Endodermal cell (in vitro differentiated cells): ENCODE results near the gene LPIN3. TPM values are rescaled to one million over a fixed set of nuclear protein-coding genes. Genes with fewer than 3 reads are reported as not detected.

Source experiments
- DNase-seq: peaks from one replicate; pipeline ENCODE4 v3.0.0-alpha.2; 2017
- H3K27ac ChIP-seq: 2 replicates; pipeline ENCODE4 v1.5.1; 2013; ENCODE audit warnings: mild to moderate bottlenecking, low read depth, low read length, moderate library complexity
- H3K27me3 ChIP-seq: 2 replicates; pipeline ENCODE4 v1.6.1; 2013; ENCODE audit warnings: mild to moderate bottlenecking, low read length, moderate library complexity; ENCODE audit not compliant: insufficient read depth, control insufficient read depth, poor library complexity, severe bottlenecking
- H3K36me3 ChIP-seq: 2 replicates; pipeline ENCODE4 v1.7.0; 2013; ENCODE audit warnings: mild to moderate bottlenecking, low read length, moderate library complexity; ENCODE audit not compliant: control insufficient read depth, insufficient read depth
- H3K4me1 ChIP-seq: one replicate; pipeline ENCODE4 v1.7.0; 2013; ENCODE audit warnings: low read length; ENCODE audit not compliant: control insufficient read depth, insufficient read depth
- H3K4me3 ChIP-seq: 2 replicates; pipeline ENCODE4 v1.5.1; 2013; ENCODE audit warnings: mild to moderate bottlenecking, low read length, moderate library complexity
- H3K9ac ChIP-seq: 2 replicates; pipeline ENCODE4 v1.6.1; 2013; ENCODE audit warnings: mild to moderate bottlenecking, low read length, moderate library complexity; ENCODE audit not compliant: poor library complexity, severe bottlenecking; ENCODE audit errors: extremely low read depth
- H3K9me3 ChIP-seq: 2 replicates; pipeline ENCODE4 v1.6.1; 2013; ENCODE audit warnings: mild to moderate bottlenecking, low read length, moderate library complexity; ENCODE audit not compliant: control insufficient read depth
- H3K27ac Mint-ChIP-seq: 2 replicates; pipeline ENCODE4 v1.8.0; 2020; ENCODE audit warnings: mixed read lengths
- H3K27me3 Mint-ChIP-seq: 2 replicates; pipeline ENCODE4 v1.8.0; 2021; ENCODE audit warnings: mild to moderate bottlenecking, mixed read lengths; ENCODE audit not compliant: insufficient read depth
- H3K36me3 Mint-ChIP-seq: 2 replicates; pipeline ENCODE4 v1.8.0; 2020; ENCODE audit warnings: low read depth, mixed read lengths
- H3K4me1 Mint-ChIP-seq: 2 replicates; pipeline ENCODE4 v1.8.0; 2020; ENCODE audit warnings: mixed read lengths
- H3K4me3 Mint-ChIP-seq: 2 replicates; pipeline ENCODE4 v1.8.0; 2020; ENCODE audit warnings: mild to moderate bottlenecking, moderate library complexity, mixed read lengths
- H3K9me3 Mint-ChIP-seq: 2 replicates; pipeline ENCODE4 v1.8.0; 2020; ENCODE audit warnings: mild to moderate bottlenecking, mixed read lengths
- CTCF ChIP-seq: fragments of 200-600 bp; sonication (generic); conservative IDR thresholded peaks from 2 replicates; pipeline ENCODE4 v1.5.0; 2021; ENCODE audit warnings: antibody characterized with exemption, mild to moderate bottlenecking
- WGBS, 2 experiments: methylation state at CpG; one replicate each; pipeline versions ENCODE4 v1.1.5 to v1.1.7; 2013; ENCODE audit warnings: missing lambda C conversion rate in 2 of 2, mixed read lengths in 1 of 2; ENCODE audit not compliant: insufficient coverage in 1 of 2, insufficient read length in 1 of 2; 5-methylcytosine and 5-hydroxymethylcytosine counted together
- total RNA-seq, 2 donors: library from RNA; stranded (reverse); fragmentation: NEBNext Ultra II Directional in 1 of 2; extraction: Animal tissue kit (Norgen Biotek cat#: 25700) in 1 of 2; gene quantifications; 2 replicates in 1 of 2; 3 replicates in 1 of 2; pipeline ENCODE4 v1.2.1, GENCODE V29; 2021

The LPIN3 gene
- total RNA-seq, 2 donors from 2014 or later = 13.1 to 13.2 TPM

DNA sequence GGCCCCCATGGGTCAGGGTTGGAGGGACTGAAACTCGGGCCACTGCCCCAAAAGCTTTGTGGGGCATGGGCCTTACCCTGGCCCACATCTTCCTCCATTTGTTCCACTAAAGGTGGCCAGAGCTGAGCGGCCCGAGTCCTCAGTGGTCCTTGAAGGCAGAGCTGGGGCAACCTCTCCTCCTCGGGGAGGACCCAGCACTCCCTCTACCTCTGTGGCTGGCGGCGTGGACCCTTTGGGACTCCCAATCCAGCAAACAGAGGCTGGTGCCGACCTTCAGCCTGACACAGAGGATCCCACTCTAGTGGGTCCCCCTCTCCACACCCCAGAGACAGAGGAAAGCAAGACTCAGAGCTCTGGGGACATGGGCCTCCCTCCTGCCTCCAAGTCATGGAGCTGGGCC, 9.3 kb downstream of the LPIN3 start:
- Histone ChIP-seq H3K27ac (no peak overlapping the region), H3K9me3 (no peaks in the 10 kb centered on the region), H3K4me1 (no peaks in the 10 kb centered on the region), H3K4me3 (no peak overlapping the region), H3K27me3 (no peaks in the 10 kb centered on the region), H3K36me3 (peaks cover 4% of the 10 kb centered on the region), H3K9ac (no peak overlapping the region)
- no peaks in the 10 kb centered on the region for H3K27me3 Mint-ChIP-seq
- H3K4me1 Mint-ChIP-seq = peaks cover 5% of the 10 kb centered on the region
- no peak for DNase-seq
- peaks cover 13% of the 10 kb centered on the region for H3K36me3 Mint-ChIP-seq
- no peak for TF ChIP-seq CTCF
- no peak overlapping the region for H3K4me3 Mint-ChIP-seq
- H3K27ac Mint-ChIP-seq = no peak overlapping the region
- no peaks in the 10 kb centered on the region for H3K9me3 Mint-ChIP-seq
- 90 to 98% methylated on average over 6 to 7 of the region's 7 CpGs for WGBS, 2 experiments

GRCh38 chr20:41350408-41350962, 9.9 kb downstream of the LPIN3 start:
- H3K27ac Mint-ChIP-seq = no peak overlapping the region

GRCh38 chr20:41352106-41352505, 11.5 kb downstream of the LPIN3 start:
- no peak overlapping the region for H3K4me3 ChIP-seq

More at GRCh38 chr20:41350408-41350962, 9.9 kb downstream of the LPIN3 start:
- Histone ChIP-seq H3K27ac (no peak overlapping the region), H3K27me3 (no peaks in the 10 kb centered on the region), H3K4me3 (no peak overlapping the region), H3K4me1 (no peaks in the 10 kb centered on the region), H3K9me3 (no peaks in the 10 kb centered on the region), H3K9ac (no peak overlapping the region), H3K36me3 (peaks cover 4% of the 10 kb centered on the region)
- Mint-ChIP-seq H3K27me3 (no peaks in the 10 kb centered on the region), H3K4me1 (peaks cover 5% of the 10 kb centered on the region), H3K36me3 (peaks cover 14% of the 10 kb centered on the region), H3K9me3 (no peaks in the 10 kb centered on the region), H3K4me3 (no peak overlapping the region)
- no peak for TF ChIP-seq CTCF
- 92 to 94% methylated on average over 7 of the region's 7 CpGs for WGBS, 2 experiments
- no peak for DNase-seq

More at GRCh38 chr20:41352106-41352505, 11.5 kb downstream of the LPIN3 start:
- Histone ChIP-seq H3K27me3 (no peaks in the 10 kb centered on the region), H3K36me3 (peaks cover 4% of the 10 kb centered on the region), H3K9ac (no peak overlapping the region), H3K27ac (no peak overlapping the region), H3K9me3 (no peaks in the 10 kb centered on the region), H3K4me1 (no peaks in the 10 kb centered on the region)
- Mint-ChIP-seq H3K9me3 (no peaks in the 10 kb centered on the region), H3K4me3 (no peak overlapping the region), H3K4me1 (peaks cover 2% of the 10 kb centered on the region), H3K27ac (no peak overlapping the region), H3K27me3 (no peaks in the 10 kb centered on the region), H3K36me3 (peaks cover 18% of the 10 kb centered on the region)
- 71 to 78% methylated on average over 2 to 4 of the region's 4 CpGs for WGBS, 2 experiments
- peak; percentile 59 for TF ChIP-seq CTCF
- peak; percentile 72 for DNase-seq
